Measurements from ENCODE around the gene DRG2.

Gene DRG2

GRCh38 chr17:18076936-18077335 lies 10.8 kb upstream of the DRG2 start:
- no peak for DNase-seq

- DNase-seq = no peak
These were observed 8.2 kb upstream of the DRG2 start for GRCh38 chr17:18079543-18079942.

GRCh38 chr17:18084256-18084655 lies 3.5 kb upstream of the DRG2 start:
- DNase-seq = no peak

- no peak for DNase-seq
These were observed 1.9 kb downstream of the DRG2 start for GRCh38 chr17:18089613-18090012.

GRCh38 chr17:18093616-18094408 lies 6.1 kb downstream of the DRG2 start:
- peak; percentile 20 for DNase-seq

- DNase-seq = no peak
These were observed 6.7 kb downstream of the DRG2 start for GRCh38 chr17:18094409-18094807.

GRCh38 chr17:18099516-18099915 lies 11.8 kb downstream of the DRG2 start:
- DNase-seq = no peak

- no peak for DNase-seq
These were observed 12.9 kb downstream of the DRG2 start for GRCh38 chr17:18100616-18101015.

- no peak for DNase-seq
These were observed 14.1 kb downstream of the DRG2 start for GRCh38 chr17:18101828-18102227.

- DNase-seq = no peak
These were observed 14.9 kb downstream of the DRG2 start for GRCh38 chr17:18102640-18103039.

GRCh38 chr17:18105027-18105426 lies 17.3 kb downstream of the DRG2 start:
- DNase-seq = no peak

- no peak for DNase-seq
These were observed 17.8 kb downstream of the DRG2 start for GRCh38 chr17:18105595-18105994.

- no peak for DNase-seq
These were observed 18.5 kb downstream of the DRG2 start for GRCh38 chr17:18106211-18106610.

- no peak for DNase-seq
These were observed 19.5 kb downstream of the DRG2 start for GRCh38 chr17:18107061-18107790.

GRCh38 chr17:18107971-18108370 lies 20.2 kb downstream of the DRG2 start:
- DNase-seq = no peak

- no peak for DNase-seq
These were observed 20.9 kb downstream of the DRG2 start, which contains the start of gene MYO15A for GRCh38 chr17:18108401-18109312. Gene MYO15A, plus strand, starts transcription at chr17:18108756. Its CDS starts 10,045 bp downstream, at chr17:18118801.

- DNase-seq = no peak
These were observed 22.3 kb downstream of the DRG2 start for GRCh38 chr17:18109935-18110485.

- DNase-seq = no peak
These were observed 22.9 kb downstream of the DRG2 start for GRCh38 chr17:18110636-18111145.

GRCh38 chr17:18111330-18111971 lies 23.7 kb downstream of the DRG2 start:
- no peak for DNase-seq

GRCh38 chr17:18115517-18115916 lies 27.8 kb downstream of the DRG2 start:
- no peak for DNase-seq

- no peak for DNase-seq
These were observed 28.3 kb downstream of the DRG2 start for GRCh38 chr17:18116078-18116477.

- no peak for DNase-seq
These were observed 29.8 kb downstream of the DRG2 start for GRCh38 chr17:18117533-18117932.
